Measurements from ENCODE around the gene PPBP. TPM values are rescaled to one million over a fixed set of nuclear protein-coding genes. Genes with fewer than 3 reads are reported as not detected.

PPBP gene, protein sequence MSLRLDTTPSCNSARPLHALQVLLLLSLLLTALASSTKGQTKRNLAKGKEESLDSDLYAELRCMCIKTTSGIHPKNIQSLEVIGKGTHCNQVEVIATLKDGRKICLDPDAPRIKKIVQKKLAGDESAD
- total RNA-seq (173 TPM), polyA plus RNA-seq (under 1 TPM in 1 of 4 donors, not detected in 3; 0.29 TPM)

DNA sequence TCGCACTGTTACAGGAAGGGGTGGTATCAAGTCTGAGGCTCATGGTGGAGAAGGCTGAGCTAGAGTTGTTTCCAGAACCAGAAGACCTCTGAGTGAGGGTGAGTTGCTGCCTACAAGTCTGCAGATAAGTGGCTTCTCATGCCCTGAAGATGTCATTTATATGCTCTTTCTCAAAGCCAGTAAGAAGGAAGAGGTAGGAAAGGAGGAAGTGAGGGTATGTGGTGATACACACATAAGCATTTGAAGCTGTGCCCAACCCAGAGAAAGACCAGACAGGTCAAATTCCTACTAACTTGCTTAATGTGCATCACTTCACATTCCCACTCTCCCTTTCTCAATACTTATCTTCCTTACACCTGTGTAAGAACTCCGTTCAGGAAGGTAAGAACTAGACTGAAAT is at the start of gene PPBP:
PPBP (minus strand) TSS at position 130 of the 400 bp plus-strand sequence; CDS start at position 43, 87 bp downstream.
- H3K27ac ChIP-seq (ENCODE audit: insufficient read depth, low read length, poor library complexity, severe bottlenecking): no peak within 1 kb of the TSS
- peaks cover 0 to 4% (median 0%) of the 10 kb centered on the region in 7 donors for H3K9me3 Mint-ChIP-seq
- H3K27ac Mint-ChIP-seq: no peak within 1 kb of the TSS
- H3K27me3 ChIP-seq (ENCODE audit: control insufficient read depth, insufficient read depth, low read length): no peaks in the 10 kb centered on the region
- H3K27me3 Mint-ChIP-seq: no peaks in the 10 kb centered on the region
- H3K4me3 ChIP-seq (ENCODE audit: low read depth, low read length): no peak within 1 kb of the TSS
- H3K4me1 ChIP-seq (ENCODE audit: control insufficient read depth, insufficient read depth, low read length, poor library complexity, severe bottlenecking): no peaks in the 10 kb centered on the region
- no peaks in the 10 kb centered on the region for H3K4me1 Mint-ChIP-seq
- ATAC-seq (ENCODE audit: low read depth in 2 of 2) (no peak), DNase-seq (no peak)
- H3K36me3 Mint-ChIP-seq: no peaks in the 10 kb centered on the region
- H3K4me3 Mint-ChIP-seq: no peak within 1 kb of the TSS
- H3K9me3 ChIP-seq (ENCODE audit: control insufficient read depth in 2 of 2, low read length in 2 of 2): no peaks in the 10 kb centered on the region
- H3K36me3 ChIP-seq (ENCODE audit: control insufficient read depth, insufficient read depth, low read length): no peaks in the 10 kb centered on the region

DNA sequence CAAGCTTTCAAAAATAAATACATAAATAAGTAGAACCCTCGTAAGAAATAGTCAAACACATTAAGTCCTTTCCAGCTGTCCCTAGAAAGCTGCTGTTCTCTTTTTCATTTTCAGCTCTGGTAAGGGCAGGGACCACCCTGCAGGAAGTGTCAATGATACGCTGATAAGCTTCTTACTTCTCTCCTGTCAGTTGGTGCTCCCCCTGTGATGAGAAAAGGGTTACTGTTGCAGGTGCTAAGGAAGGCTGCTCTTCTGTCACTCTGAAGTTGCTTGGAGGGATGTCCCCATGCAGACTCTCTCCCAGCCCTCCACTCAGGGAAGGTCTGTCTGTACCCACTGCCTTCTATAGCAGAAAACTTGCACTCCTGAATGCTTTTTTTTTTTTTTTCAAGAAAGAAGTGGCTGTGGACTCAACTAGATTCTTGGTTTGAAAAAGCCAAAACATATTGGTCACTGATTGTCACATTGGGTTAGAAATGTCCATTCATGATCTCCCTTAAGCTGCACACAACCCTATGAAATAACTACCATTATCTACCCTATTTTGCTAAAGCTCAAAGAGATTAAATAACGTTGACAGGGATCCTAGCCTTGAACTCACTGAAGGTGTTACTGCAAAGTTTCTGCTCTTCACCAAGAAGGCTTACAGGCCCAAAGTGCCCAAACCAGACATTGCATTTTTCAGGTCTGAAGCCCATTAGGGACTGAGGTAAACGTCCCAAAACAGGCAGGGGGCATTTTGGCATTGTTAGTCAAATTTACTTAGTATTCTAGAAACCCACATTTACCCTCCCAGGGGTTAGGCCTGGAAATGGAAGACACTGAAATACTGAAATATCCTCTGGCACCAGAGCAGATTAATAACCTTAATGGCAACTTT is 49.3 kb upstream of the PPBP start:
- Mint-ChIP-seq H3K9me3 (peaks cover 0 to 1% (median 0%) of the 10 kb centered on the region in 7 donors), H3K27me3 (peaks cover 29% of the 10 kb centered on the region), H3K36me3 (no peaks in the 10 kb centered on the region), H3K4me1 (peaks cover 0 to 11% (median 3%) of the 10 kb centered on the region in 4 donors), H3K27ac (no peak overlapping the region), H3K4me3 (peak overlapping the region in 3 of 4 donors; percentile 18 to 41 (median 37))
- Histone ChIP-seq H3K9me3 (ENCODE audit: control insufficient read depth in 2 of 2, low read length in 2 of 2) (no peaks in the 10 kb centered on the region), H3K27me3 (ENCODE audit: control insufficient read depth, insufficient read depth, low read length) (peaks cover 23% of the 10 kb centered on the region), H3K4me1 (ENCODE audit: control insufficient read depth, insufficient read depth, low read length, poor library complexity, severe bottlenecking) (no peaks in the 10 kb centered on the region), H3K4me3 (ENCODE audit: low read depth, low read length) (no peak overlapping the region), H3K27ac (ENCODE audit: insufficient read depth, low read length, poor library complexity, severe bottlenecking) (no peak overlapping the region), H3K36me3 (ENCODE audit: control insufficient read depth, insufficient read depth, low read length) (no peaks in the 10 kb centered on the region)
- DNase-seq (no peak), ATAC-seq (ENCODE audit: low read depth in 2 of 2) (no peak)

DNA sequence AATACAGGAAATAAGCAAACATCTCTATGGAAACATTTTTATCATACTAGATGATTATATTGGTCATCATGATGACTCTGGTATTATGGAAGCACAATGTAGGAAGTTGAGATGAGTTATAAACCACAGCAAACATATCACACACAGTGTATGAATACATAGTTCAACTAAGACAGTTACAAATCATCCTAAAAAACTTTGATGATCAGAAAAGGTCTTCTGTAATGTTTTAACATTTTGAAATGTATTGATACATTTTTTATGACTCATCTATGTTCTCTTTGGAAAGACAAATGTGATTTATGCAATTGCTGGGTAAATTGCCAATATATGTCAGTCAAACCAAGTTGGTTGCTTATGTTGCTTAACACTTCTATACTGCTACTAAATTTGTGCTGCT is 45.7 kb upstream of the PPBP start:
- DNase-seq: no peak
- H3K27me3 ChIP-seq (ENCODE audit: control insufficient read depth, insufficient read depth, low read length): peaks cover 10% of the 10 kb centered on the region
- no peak overlapping the region for H3K27ac Mint-ChIP-seq
- H3K9me3 Mint-ChIP-seq: no peaks in the 10 kb centered on the region
- H3K4me1 ChIP-seq (ENCODE audit: control insufficient read depth, insufficient read depth, low read length, poor library complexity, severe bottlenecking): no peaks in the 10 kb centered on the region
- no peaks in the 10 kb centered on the region for H3K36me3 ChIP-seq (ENCODE audit: control insufficient read depth, insufficient read depth, low read length)
- H3K4me3 ChIP-seq (ENCODE audit: low read depth, low read length): no peak overlapping the region
- no peak for ATAC-seq (ENCODE audit: low read depth in 2 of 2)
- peaks cover 0 to 4% (median under 1%) of the 10 kb centered on the region in 4 donors for H3K4me1 Mint-ChIP-seq
- H3K9me3 ChIP-seq (ENCODE audit: control insufficient read depth in 2 of 2, low read length in 2 of 2): no peaks in the 10 kb centered on the region
- H3K36me3 Mint-ChIP-seq: no peaks in the 10 kb centered on the region
- peaks cover 11% of the 10 kb centered on the region for H3K27me3 Mint-ChIP-seq
- no peak overlapping the region for H3K4me3 Mint-ChIP-seq
- H3K27ac ChIP-seq (ENCODE audit: insufficient read depth, low read length, poor library complexity, severe bottlenecking): no peak overlapping the region

DNA sequence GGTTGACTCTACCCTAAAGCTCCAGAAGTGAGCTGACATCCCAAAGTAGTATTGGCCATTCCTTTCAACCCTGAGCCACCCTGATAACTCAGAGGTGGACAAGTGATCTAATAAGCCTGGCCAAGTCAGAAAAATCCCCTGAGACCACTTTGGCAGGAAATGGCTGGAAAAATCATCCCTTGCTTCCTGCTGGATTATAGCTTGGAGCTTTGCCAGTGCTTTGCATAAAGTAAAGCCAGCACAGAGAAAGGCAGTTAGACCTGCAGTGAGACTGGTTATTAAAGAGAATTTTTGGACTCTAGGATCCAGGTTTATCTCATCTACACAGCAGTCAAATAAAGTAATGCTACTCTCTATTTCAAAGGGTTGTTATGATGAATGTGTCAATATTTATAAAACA is 44.1 kb upstream of the PPBP start:
- Mint-ChIP-seq H3K9me3 (peaks cover 0 to 3% (median 0%) of the 10 kb centered on the region in 7 donors), H3K4me1 (no peaks in the 10 kb centered on the region), H3K27ac (no peak overlapping the region), H3K4me3 (no peak overlapping the region), H3K27me3 (peaks cover 4% of the 10 kb centered on the region), H3K36me3 (no peaks in the 10 kb centered on the region)
- H3K9me3 ChIP-seq (ENCODE audit: control insufficient read depth in 2 of 2, low read length in 2 of 2): no peaks in the 10 kb centered on the region
- no peak overlapping the region for H3K4me3 ChIP-seq (ENCODE audit: low read depth, low read length)
- peaks cover under 1% of the 10 kb centered on the region for H3K27me3 ChIP-seq (ENCODE audit: control insufficient read depth, insufficient read depth, low read length)
- DNase-seq (no peak), ATAC-seq (ENCODE audit: low read depth in 2 of 2) (no peak)
- no peak overlapping the region for H3K27ac ChIP-seq (ENCODE audit: insufficient read depth, low read length, poor library complexity, severe bottlenecking)
- no peaks in the 10 kb centered on the region for H3K4me1 ChIP-seq (ENCODE audit: control insufficient read depth, insufficient read depth, low read length, poor library complexity, severe bottlenecking)
- no peaks in the 10 kb centered on the region for H3K36me3 ChIP-seq (ENCODE audit: control insufficient read depth, insufficient read depth, low read length)

DNA sequence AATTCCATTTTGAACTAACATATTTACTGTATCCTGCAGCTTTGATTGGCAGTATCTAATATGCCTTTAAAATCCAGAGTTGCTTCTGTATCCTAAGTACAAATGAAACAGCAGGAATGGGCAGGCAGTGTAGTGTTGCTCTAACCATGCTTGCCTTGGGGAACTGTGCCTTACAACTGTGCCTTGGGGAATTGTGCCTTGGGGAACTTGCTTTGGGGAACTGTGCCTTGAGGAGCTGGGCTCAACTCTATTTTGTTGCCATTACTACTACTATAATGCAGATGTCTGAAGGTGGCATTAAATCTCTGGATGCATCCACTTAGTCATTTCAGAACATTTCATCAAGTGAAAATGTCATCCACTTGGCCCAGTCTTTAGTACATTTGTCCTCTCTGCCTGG is 43.6 kb upstream of the PPBP start:
- no peaks in the 10 kb centered on the region for H3K36me3 Mint-ChIP-seq
- DNase-seq (no peak), ATAC-seq (ENCODE audit: low read depth in 2 of 2) (no peak)
- peaks cover 4% of the 10 kb centered on the region for H3K27me3 Mint-ChIP-seq
- no peaks in the 10 kb centered on the region for H3K36me3 ChIP-seq (ENCODE audit: control insufficient read depth, insufficient read depth, low read length)
- no peak overlapping the region for H3K4me3 ChIP-seq (ENCODE audit: low read depth, low read length)
- H3K27me3 ChIP-seq (ENCODE audit: control insufficient read depth, insufficient read depth, low read length): no peaks in the 10 kb centered on the region
- no peak overlapping the region for H3K27ac Mint-ChIP-seq
- H3K4me1 Mint-ChIP-seq: no peaks in the 10 kb centered on the region
- peaks cover 0 to 3% (median 0%) of the 10 kb centered on the region in 7 donors for H3K9me3 Mint-ChIP-seq
- no peaks in the 10 kb centered on the region for H3K9me3 ChIP-seq (ENCODE audit: control insufficient read depth in 2 of 2, low read length in 2 of 2)
- H3K4me1 ChIP-seq (ENCODE audit: control insufficient read depth, insufficient read depth, low read length, poor library complexity, severe bottlenecking): no peaks in the 10 kb centered on the region
- H3K4me3 Mint-ChIP-seq: no peak overlapping the region
- H3K27ac ChIP-seq (ENCODE audit: insufficient read depth, low read length, poor library complexity, severe bottlenecking): no peak overlapping the region

DNA sequence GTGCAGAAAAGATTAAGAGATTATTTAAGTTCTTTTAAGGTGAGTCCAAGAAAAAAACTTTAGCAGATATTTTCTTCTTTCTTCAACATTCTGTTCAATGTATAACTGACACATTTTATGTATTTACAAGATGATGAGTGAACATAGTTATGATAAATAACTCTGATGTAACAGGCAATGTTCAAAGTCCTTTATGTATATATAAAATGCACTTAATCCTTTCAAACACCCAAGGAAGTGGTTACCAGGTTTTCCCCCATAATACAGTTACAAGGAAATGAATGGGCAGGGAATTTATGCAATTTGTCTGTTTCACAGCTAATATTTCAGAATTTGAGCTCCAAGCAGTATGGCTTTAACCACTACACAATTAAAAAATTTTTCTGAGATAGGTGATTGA is 42.3 kb upstream of the PPBP start:
- Histone ChIP-seq H3K36me3 (ENCODE audit: control insufficient read depth, insufficient read depth, low read length) (no peaks in the 10 kb centered on the region), H3K27me3 (ENCODE audit: control insufficient read depth, insufficient read depth, low read length) (no peaks in the 10 kb centered on the region), H3K9me3 (ENCODE audit: control insufficient read depth in 2 of 2, low read length in 2 of 2) (no peaks in the 10 kb centered on the region), H3K4me3 (ENCODE audit: low read depth, low read length) (no peak overlapping the region), H3K4me1 (ENCODE audit: control insufficient read depth, insufficient read depth, low read length, poor library complexity, severe bottlenecking) (no peaks in the 10 kb centered on the region), H3K27ac (ENCODE audit: insufficient read depth, low read length, poor library complexity, severe bottlenecking) (no peak overlapping the region)
- no peak overlapping the region for H3K4me3 Mint-ChIP-seq
- H3K4me1 Mint-ChIP-seq: no peaks in the 10 kb centered on the region
- H3K36me3 Mint-ChIP-seq: no peaks in the 10 kb centered on the region
- peaks cover 0 to 9% (median 0%) of the 10 kb centered on the region in 7 donors for H3K9me3 Mint-ChIP-seq
- no peaks in the 10 kb centered on the region for H3K27me3 Mint-ChIP-seq
- H3K27ac Mint-ChIP-seq: no peak overlapping the region
- ATAC-seq (ENCODE audit: low read depth in 2 of 2): no peak
- DNase-seq: no peak

DNA sequence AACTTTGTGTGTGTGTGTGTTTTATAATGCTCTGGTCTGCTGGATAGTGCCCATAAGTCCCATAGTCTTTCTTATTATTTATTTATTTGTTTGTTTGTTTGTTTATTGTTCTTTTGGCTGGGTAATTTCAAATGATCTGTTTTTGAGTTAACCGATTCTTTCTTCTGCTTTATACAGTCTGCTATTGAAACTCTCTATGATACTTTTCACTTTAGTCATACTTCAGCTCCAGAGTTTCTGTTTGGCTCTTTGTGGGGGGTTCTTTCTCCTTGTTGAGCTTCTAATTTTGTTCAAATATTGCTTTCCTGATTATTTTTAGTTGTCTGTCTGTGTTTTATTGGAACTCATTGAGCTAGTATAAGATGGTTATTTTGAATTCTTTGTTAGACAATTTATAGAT is 40.5 kb upstream of the PPBP start:
- no peak for ATAC-seq (ENCODE audit: low read depth in 2 of 2)
- H3K27ac ChIP-seq (ENCODE audit: insufficient read depth, low read length, poor library complexity, severe bottlenecking): no peak overlapping the region

More for the DNA sequence above, 40.5 kb upstream of the PPBP start:
- no peak overlapping the region for H3K4me3 ChIP-seq (ENCODE audit: low read depth, low read length)
- Mint-ChIP-seq H3K27me3 (no peaks in the 10 kb centered on the region), H3K4me1 (no peaks in the 10 kb centered on the region), H3K9me3 (peaks cover 0 to 9% (median 0%) of the 10 kb centered on the region in 7 donors), H3K36me3 (no peaks in the 10 kb centered on the region), H3K4me3 (no peak overlapping the region), H3K27ac (no peak overlapping the region)
- H3K9me3 ChIP-seq (ENCODE audit: control insufficient read depth in 2 of 2, low read length in 2 of 2): no peaks in the 10 kb centered on the region
- DNase-seq: no peak
- H3K4me1 ChIP-seq (ENCODE audit: control insufficient read depth, insufficient read depth, low read length, poor library complexity, severe bottlenecking): no peaks in the 10 kb centered on the region
- H3K27me3 ChIP-seq (ENCODE audit: control insufficient read depth, insufficient read depth, low read length): no peaks in the 10 kb centered on the region
- no peaks in the 10 kb centered on the region for H3K36me3 ChIP-seq (ENCODE audit: control insufficient read depth, insufficient read depth, low read length)

All from CD4-positive, CD25-positive, alpha-beta regulatory T cell (primary cell).